Activated CD8-positive, alpha-beta memory T cell treated with anti-CD3 and anti-CD28 coated beads, Interleukin-2, amount 50 U/mL, for 24 hours (primary cell): ENCODE results near the gene WDR86.

Experiments
- DNase-seq: peaks from one replicate; pipeline ENCODE4 v3.0.0-alpha.2; 2020; ENCODE audit errors: extremely low read depth

WDR86 gene

DNA sequence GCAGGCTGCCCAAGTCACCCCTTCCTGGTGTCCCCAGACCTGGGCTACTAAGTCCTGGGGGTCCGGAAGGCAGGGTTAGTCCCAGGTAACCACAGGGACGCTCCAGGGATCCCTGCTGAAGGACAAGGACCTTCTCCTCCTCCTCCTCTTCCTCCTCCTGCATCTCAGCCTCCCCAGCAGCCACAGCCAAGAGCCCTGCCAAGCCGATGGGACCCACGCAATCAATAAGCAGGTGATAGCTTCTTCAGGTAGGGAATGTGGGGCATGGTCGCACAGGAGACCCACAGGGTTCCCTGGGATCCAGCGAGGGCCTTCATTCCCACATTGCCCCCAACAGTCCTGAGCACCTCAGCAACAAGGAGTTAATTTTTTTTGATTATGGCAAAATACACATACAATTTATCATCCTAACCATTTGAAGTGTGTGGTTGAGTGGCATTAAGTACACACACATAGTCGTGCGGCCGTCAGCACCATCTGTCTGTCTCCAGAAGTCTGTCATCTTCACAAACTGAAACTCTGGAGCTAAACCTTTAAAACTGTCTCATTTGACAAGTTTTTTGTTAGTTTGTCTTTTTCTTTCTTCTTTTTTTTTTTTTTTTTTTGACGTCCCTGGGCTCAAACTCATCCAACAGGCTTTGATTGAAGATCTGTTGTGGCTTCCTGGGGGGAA, 18.0 kb upstream of the WDR86 start:
- DNase-seq, result no peak

GRCh38 chr7:151426904-151427704, 17.3 kb upstream of the WDR86 start:
- DNase-seq, result no peak

DNA sequence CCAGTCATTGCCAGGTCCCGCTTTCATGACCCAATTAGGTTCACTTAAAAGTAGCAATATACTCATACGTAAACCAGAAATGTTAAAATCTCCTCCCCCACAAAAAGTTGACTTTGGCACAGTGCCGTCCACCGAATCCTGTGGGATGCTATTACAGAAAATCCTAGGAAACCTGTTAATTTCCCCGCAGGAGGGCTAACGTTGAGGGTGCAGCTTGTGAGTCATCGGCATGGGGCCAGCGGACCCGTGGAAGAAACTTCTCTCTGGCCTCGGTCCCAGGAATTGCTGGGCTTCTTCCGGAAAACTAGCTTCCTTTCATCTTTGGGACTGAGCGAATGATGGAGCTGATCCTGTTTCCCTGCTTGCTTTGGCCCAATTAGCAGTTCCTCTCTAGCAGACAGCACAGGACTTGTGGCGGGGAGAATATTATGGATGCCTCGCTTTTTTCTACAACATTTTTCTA, 16.6 kb upstream of the WDR86 start:
- no peak for DNase-seq

- no peak for DNase-seq
Measured at GRCh38 chr7:151425670-151426440, 16.0 kb upstream of the WDR86 start.

GRCh38 chr7:151424799-151425198, 15.0 kb upstream of the WDR86 start:
- no peak for DNase-seq

GRCh38 chr7:151423936-151424335, 14.1 kb upstream of the WDR86 start:
- no peak for DNase-seq

DNA sequence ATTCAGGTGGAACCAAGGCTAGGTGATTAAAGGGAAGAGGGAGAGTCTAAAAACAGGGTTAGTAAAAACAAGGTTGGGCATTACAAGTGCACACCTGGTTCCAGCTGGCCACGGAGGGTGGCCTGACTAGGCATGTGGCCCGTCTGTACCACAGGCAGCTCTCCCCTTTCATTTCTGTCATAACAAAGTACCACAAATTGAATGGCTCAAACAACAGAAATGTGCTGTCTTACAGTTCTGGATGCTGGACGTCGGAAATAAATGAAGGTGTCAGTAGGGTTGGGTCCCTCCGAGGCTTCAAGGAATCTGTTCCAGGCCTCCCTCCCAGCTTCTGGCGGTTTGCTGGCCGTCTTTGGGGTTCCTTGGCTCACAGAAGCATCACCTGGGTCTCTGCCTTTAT, 13.4 kb upstream of the WDR86 start:
- no peak for DNase-seq

DNA sequence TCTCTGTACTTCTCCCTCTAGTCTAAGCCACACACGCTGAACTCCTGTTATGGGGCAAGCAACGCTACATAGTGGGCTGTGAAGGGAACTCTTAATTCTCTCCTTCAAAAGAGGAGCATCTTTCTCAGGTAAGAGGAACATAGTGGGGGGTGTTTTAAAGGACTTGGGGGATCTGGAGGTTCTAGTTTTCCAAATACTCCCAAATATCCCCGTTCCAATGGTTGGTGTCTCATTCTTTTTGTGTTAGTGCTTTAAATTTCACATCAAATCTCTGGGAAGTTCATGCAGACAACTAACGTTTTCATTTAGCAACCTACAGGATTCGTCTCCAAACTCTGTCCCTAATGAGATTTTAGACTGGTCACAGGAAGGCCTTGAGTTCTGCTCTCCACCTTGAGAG, 12.4 kb upstream of the WDR86 start:
- no peak for DNase-seq

GRCh38 chr7:151420144-151420543, 10.3 kb upstream of the WDR86 start:
- DNase-seq, result no peak

DNA sequence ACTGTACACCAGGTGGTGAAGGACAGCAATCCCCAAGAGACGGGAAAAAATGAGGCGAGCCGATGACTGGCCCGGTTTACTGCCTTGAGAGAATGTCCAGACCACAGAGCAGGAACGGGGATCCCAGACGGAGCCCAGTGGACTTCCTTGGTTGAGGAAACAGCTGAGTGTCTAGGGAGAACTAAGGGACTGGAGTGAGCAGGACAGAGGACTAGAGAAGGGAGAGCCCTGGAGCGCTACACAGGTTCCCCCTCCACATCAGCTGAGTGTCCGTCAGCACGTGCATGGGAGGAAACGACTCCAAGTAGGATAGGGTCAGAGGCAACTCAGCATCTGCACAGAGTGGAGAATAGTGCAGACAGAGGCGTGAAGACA, 7.1 kb upstream of the WDR86 start:
- no peak for DNase-seq

DNA sequence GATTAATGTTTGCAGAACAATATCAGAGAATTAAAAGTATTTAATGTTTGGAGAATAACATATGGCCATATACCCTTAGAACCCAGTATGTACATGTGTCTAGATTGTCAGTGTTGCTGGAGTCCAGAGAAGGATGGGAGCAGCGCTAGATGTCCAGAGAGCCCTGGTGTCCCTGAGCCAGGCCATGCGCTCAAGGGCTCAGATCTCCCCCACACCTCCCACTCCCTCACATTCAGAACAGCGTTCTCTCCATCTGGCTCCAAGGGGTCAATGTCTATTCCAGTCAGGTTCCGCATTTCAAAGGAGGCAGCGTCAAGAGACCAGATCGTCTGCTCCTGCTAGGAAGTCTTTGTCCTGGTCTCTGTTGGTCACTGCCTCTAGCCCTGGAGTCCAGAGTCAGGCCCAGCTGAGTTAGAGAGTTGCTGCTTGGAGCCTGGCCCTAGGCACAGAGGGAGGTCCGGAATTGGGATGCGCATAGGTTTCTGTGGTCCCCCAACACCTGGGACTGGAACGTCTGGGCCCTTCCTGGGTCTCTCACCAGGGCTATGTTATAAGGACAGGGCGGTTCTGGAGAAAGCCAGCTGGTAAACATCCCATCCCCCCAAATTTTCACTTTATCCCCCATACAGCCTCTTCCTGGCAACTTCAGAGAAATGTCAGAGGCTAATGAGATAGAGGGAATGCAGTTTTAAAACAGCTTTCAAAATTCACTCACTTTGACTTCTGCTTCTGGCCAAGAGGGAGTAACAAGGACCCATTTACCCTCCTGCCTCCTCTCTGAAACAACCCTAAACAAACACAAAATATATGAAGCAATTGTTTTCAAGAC, 6.5 kb upstream of the WDR86 start:
- DNase-seq, result no peak

DNA sequence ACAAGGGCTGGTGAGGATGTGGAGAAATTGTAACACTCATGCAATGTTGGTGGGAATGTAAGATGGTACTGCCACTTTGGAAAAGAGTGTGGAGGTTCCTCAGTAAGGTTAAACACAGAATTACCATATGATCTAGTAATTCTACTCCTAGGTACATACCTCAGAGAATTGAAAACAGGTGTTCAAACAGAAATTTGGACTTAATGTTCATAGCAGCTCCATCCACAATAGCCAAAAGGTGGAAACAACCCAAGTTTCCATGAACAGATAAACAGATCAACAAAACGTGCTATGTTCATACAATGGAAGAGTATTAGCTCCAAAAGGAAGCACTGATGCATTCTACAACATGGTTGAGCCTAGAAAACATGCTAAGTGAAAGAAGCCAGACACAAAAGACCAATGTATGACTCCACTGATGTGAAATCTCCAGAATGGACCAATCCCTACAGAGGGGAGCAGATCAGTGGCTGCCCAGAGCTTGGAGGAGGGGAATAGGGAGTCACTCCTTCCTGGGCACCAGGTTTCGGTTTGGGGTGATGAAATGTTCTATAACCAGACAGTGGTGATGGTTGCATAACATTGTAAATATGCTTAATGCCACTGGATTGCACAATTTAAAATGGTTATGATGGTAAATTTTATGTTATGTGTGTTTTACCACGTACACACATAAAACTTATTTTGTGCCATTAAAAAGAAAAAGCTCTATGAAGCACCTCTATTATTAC, 5.7 kb upstream of the WDR86 start:
- no peak for DNase-seq

DNA sequence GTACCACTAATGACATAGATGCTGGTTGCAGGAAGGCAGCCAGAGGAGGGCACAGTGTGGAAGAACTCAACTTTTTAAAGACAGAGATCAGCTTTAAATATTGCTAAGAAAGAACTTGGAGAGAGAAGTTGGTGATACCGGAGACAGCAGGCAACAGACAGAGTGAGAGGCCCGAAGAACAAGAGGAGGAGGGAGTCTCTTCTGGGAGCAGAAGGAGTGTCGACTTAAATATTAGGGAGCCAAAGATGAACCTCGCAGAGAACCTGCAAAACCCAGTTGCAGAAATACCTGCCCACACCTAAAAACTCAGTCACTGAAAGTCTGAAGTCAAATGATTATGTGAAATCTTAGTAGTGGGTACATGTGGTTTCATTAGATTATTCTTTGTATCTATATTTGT, 3.4 kb upstream of the WDR86 start:
- no peak for DNase-seq

DNA sequence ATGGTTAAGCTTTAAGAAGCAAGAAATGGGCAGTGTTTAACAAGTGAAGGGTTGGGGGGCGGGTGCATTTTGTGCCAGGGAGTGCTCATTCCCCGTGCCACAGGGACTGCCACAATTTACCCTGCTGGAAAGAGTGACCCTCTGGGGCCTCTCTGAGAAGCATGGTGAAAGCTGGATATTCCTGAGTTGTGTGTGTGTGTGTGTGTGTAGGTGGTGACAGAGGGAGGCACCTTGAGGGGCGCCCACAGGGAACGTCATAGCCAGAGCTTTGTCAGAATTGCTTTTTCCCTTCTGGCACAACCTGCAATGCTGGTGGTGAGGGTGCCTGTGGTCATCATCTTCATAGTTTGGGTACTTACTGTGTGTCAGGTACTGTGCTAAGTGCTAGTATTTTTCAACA, 2.5 kb upstream of the WDR86 start:
- no peak for DNase-seq

DNA sequence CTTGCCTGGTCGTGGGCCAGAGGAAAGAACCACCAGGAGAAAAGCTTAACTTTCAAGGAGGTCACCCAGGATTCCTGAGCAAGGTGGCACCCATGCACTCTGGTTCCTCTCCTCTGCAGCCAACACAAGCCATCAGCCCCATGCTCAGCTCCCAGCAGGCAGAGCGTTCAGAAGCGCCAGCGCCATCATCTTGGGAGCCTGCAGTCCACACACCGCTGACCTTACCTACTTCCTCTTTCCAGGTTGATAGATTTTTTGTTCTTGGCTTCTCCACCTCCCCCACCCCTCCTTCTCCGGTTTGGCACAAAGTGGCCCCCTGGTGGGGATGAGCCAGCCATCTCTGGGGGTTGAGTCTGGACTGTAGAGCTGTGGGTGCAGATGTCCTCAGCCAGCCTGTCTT, 1.7 kb upstream of the WDR86 start:
- no peak for DNase-seq

- DNase-seq, result no peak
Measured at GRCh38 chr7:151410405-151411390, 860 bp upstream of the WDR86 start.

- no peak for DNase-seq
Measured at GRCh38 chr7:151408839-151409666, 785 bp downstream of the WDR86 start.

DNA sequence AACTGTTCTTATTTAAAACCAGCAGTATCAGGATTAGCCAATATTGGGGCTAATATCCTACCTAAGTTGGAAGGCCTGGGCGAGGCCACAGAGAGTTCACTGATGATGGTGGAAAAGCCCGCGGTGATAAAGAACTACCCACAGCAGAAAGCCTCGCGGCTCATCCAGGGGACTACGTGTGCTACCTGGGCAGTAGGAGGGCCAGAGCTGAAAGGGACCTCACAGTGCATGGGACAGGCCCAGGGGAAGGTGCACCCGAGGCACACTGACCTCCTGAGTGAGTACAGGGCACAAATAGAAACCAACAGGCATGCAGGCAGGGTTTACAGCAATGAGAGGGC, 1.4 kb downstream of the WDR86 start:
- DNase-seq, result no peak
